HG02623 (cell line): ENCODE measurements around the gene GNLY.
"Not testable (repeated sequence)": the region's sequence is repeated elsewhere in the genome, so short reads cannot be mapped to it uniquely, and the experiment has no call there.

ENCODE experiments used
- ATAC-seq: cut with Tn5 transposase; IDR thresholded peaks from one replicate; pipeline ENCODE4 v1.9.1; 2021; ENCODE audit warnings: moderate library complexity; ENCODE audit not compliant: unreplicated experiment

GNLY gene

GRCh38 chr2:85707304-85707703, 13.1 kb downstream of the GNLY start:
- ATAC-seq = no peak

GRCh38 chr2:85708641-85709040, 14.5 kb downstream of the GNLY start:
- ATAC-seq = no peak

GRCh38 chr2:85709401-85709811, 15.2 kb downstream of the GNLY start:
- ATAC-seq = no peak

DNA sequence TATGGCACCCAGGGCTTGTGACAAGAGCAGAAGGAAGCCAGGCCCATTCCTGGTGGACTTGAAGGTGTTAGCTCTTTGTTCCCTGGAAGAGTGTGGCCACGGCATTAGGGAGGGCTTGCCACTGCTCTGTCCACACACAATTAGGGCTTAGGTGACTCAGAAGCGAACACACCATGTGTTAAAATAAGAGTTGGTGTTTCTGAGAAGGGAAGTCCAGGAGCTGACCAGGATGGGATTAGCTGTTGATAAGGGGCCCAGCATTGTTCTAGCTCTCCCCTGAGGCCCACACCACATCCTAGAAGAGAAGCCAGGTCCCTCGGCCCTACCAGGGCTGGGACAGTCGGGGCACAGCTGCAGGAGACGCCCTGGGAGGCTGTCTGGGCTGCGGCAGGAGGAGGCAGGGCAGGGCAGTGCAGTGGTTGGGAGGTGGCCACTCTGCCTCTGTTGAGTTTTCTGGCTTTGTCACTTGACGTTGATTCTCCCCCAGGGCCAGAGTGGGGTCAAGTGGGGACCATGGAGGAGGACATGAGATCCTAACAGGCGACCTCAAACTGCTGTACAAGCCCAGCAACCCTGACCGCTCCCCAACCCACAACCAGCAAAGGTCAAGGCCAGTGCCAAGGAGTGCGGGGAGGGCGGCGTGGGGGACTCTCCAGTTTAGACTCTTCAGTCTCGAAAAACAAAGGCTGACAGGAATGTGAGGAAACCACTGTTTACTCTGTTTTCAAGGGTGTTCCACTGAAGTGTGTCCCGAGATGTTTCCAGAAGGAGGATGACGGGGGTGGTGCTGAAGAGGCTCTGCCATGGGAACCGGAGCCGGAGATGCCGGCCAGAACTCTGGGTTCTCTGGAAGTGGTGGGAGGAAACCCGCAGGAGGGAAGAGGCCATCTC, 16.8 kb downstream of the GNLY start:
- no peak for ATAC-seq

DNA sequence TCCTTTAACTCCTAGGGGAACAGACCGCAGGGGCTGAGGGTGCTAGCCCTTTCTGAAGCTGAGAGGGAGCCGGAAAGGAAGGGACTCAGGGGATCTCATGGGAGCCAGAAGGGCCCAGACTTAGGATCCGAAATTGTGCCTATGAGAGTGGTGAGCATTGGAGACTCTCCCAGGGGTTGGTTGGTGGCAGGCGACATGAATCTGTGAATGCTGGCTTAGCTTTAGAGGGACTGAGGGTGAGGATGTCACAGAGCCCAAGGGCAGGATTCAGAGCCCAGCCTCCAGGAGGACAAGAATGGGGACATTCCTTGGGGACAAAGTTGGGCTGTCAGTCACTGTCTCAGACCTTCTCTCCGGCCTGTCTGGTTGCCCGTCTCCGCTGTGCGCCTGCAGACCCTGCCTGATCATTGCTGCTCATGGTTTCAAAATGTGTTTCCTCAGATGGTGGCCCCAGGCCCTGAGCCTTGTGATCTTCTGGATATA, 17.5 kb downstream of the GNLY start:
- ATAC-seq = no peak

- ATAC-seq = no peak
Measured at GRCh38 chr2:85712336-85712735, 18.2 kb downstream of the GNLY start.

GRCh38 chr2:85712849-85713612, 18.9 kb downstream of the GNLY start:
- no peak for ATAC-seq

GRCh38 chr2:85713836-85714235, 19.7 kb downstream of the GNLY start:
- ATAC-seq = no peak

GRCh38 chr2:85714421-85714820, 20.3 kb downstream of the GNLY start:
- ATAC-seq = not testable (repeated sequence)

DNA sequence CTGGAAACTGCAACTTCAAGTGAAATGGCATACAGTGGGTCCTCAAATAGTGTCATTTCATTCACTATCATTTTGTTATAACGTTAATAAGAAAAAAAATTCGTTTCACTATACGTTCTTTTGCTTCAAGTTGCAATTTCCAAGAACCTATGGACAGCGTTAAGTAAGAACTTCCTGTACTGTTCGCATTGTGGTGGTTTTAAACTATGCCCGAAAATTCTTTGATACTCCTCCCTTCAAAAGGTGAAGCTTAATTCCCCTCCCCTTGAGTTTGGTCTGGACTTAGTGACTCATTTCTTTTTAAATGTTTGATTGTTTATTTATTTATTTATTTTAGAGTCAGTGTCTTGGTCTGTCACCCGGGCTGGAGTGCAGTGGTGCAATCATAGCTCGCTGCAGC, 20.7 kb downstream of the GNLY start:
- ATAC-seq = no peak

- ATAC-seq = no peak
Measured at GRCh38 chr2:85716346-85716914, 22.3 kb downstream of the GNLY start.

GRCh38 chr2:85717308-85718008, 23.3 kb downstream of the GNLY start:
- no peak for ATAC-seq

- no peak for ATAC-seq
Measured at GRCh38 chr2:85718009-85718391, 23.8 kb downstream of the GNLY start.

DNA sequence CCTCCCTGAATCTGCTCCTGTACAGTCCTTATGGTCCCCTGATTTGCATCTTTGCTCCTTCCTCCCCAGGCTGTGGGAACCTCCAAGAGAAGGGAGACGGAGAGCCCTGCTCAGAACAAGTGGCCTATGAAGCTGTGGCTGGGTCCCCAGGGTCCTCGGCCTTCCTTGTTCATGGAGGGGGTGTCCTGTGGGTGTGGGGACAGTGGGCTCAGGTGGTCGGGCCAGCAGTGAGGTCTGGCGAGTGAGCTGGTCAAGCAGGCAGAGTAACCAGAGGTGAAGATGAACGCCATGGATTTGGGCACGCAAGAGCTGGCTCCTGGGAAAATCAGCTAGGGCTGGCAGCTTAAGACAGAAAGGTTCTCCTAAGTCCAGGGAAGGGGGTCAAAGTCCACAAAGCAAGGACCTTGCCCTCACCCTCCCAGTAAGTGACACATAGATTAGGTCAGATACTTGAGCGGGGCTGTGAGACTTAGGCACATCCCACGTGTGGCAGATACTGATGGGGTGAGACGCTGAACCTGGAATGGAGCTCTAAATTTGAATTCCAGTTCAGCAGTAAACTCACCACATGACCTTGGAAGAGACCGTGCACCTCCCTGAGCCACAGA, 24.8 kb downstream of the GNLY start:
- ATAC-seq = no peak

DNA sequence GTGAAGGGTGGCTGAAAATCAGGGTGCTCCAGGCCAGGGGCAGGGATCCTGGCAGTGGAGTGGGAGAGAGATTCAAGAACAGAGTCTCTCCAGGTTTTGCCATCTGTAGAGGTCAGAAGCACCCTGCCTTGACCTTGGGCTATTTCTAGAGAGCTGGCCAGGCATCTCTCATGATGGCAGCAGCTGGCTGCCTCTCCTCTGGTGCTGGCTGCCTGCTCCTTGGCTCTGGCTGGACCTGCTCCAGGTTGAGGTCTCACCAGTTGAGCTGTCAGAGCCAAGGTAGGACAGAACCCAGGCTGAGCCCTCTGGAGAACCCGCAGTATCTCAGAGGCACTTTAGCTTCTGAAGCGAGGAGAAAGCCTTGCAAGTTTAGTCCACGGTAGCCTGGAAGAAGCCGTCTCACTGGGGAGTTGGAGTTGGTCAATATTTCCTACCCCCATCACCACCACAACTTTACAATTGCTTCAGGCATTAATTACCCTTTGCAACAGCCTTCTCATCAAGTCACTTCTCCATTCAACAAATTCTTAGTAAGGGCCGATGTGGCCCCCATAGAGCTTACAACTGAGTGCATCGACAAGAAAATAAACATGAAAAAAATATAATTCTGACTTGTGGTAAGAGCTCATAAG, 25.6 kb downstream of the GNLY start:
- no peak for ATAC-seq

DNA sequence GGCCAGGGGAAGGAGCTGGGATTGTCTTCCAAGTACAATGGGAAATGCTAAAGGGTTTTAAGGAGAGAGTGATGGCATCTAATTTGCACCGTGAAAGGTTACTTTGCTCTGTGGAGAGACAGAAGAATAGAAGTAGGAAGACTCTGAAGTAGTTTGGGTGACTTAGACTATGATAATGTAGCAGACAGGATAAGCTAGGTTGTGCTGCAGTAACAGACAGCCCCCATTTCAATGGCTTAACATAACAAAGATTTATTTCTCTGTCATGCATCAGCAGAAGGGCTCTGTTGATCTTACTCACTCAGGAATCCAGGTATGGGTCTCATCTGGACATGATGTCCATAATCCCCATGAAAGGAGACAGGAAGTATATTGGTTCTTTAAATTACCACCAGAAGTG, 26.4 kb downstream of the GNLY start:
- ATAC-seq = no peak

DNA sequence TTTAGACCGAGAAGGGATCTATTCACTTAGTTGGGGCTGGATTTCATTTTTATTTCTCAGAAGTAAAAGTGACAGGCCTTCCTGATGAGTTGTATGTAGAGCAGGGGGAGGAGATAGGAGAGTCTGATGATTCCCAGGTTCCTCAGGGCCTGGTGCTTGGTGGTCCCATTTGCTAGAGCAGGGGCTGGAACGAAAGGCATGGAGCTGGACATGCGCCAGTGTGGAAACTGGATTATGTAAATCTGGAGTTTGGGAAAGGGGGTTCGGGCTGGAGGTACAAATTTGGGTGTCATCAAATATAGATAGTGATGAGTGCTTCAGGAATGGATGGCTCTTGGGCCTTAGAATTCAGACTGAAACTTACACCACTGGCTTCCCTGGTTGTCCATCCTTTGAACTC, 27.5 kb downstream of the GNLY start:
- ATAC-seq = no peak

DNA sequence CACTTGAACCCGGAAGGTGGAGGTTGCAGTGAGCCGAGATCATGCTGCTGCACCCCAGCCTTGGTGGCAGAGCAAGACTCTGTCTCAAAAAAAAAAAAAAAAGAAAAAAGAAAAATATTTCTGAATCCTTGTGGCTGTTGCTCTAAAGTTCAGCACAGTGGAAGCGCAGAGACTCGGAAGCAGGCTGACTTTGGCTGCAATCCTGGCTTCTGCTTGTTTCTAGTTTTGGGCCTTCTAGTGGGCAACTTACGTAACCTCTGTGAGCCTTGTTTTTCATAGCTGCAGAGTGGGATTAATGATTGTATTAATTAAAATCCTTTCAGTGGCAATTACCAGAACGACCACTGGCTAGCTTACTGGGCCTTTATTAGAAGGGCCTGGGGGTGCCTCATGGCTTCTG, 28.4 kb downstream of the GNLY start:
- ATAC-seq = no peak

- no peak for ATAC-seq
Measured at GRCh38 chr2:85723707-85724360, 29.7 kb downstream of the GNLY start.

DNA sequence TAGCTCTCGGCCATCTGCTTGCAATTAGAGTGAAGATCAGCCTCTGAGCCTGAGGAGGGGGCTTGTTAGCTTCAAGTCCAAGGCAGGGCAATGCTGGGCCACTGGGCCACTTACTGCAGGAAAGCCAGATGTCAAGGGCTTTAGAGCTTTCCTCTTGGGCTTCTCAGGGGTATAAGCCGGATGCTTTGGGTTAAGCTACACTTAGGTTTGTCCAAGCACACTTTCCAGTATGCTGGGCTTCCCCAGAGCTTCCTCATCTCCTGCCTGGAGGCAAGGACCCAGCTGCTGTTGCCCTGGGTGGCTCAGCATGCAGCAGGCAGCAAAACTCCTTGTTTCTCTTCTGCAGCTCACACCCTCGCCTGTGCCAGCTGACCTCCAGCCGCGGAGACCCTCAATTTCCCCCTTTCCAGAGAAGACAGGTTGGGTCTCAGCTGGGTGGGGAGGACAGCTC, 30.6 kb downstream of the GNLY start:
- ATAC-seq = no peak
